ENCODE data around the gene APBA1. TPM values are rescaled to one million over a fixed set of nuclear protein-coding genes. Genes with fewer than 3 reads are reported as not detected.

The APBA1 gene
- total RNA-seq, 1 experiment from 2014 or later: not detected

DNA sequence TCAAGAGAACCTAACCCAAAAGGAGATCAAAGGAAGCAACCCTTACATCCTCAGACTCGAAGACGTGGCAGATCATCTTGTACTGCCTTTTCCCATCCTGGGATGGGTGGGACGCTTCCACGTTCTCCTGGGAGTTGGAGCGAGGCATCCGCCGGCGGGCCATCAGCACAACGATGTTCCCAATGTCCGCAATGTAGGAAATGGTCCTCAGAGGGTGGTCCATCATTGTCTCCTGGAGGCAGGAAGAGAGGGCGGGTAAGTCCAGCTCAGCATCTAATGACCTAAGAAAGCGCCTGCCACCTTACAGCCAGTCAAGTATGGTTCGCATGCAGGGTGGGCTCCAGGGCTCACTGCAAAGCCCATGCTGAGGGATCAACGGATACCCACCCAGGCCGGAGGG is 216.0 kb downstream of the APBA1 start:
- Histone ChIP-seq H3K9me3 (ENCODE audit: low read length) (no peaks in the 10 kb centered on the region), H3K27ac (ENCODE audit: low read length) (no peak overlapping the region), H3K9ac (ENCODE audit: low read length) (no peak overlapping the region), H3K27me3 (ENCODE audit: low read length) (no peaks in the 10 kb centered on the region), H3K4me2 (ENCODE audit: low read depth, low read length, poor library complexity, severe bottlenecking) (no peak overlapping the region), H3K4me1 (ENCODE audit: low read length) (no peaks in the 10 kb centered on the region), H4K20me1 (ENCODE audit: insufficient read depth, low read depth, low read length) (no peaks in the 10 kb centered on the region), H3K36me3 (ENCODE audit: insufficient read depth, low read length) (no peaks in the 10 kb centered on the region), H3K9me2 (replicated peaks; ENCODE audit: insufficient read depth, low read length) (no peaks in the 10 kb centered on the region), H3K4me3 (ENCODE audit: low read length) (no peak overlapping the region), H3K79me2 (ENCODE audit: low read length) (no peaks in the 10 kb centered on the region), H2AFZ (ENCODE audit: low read length) (no peak overlapping the region)
- no peak for DNase-seq

DNA sequence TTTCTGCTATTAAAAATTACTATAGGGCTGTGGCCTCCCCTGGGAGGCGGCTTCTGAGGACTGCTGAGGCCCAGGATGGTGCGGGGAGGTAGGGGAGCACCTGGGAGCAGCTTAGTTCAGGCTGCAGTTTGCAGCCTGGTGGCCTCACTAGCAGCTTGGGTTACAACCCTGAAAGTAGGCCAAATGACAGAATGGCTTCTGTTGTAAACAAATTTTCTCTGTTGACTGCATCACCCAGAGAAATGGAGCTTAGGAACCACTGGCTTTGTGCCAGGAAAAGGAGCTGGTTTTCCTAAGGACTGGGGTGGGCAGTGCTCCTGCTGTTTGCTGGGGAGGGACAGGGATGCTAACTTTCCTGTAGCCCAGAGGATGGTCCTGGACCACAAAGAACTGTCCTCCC is 216.9 kb downstream of the APBA1 start:
- Histone ChIP-seq H4K20me1 (ENCODE audit: insufficient read depth, low read depth, low read length) (no peaks in the 10 kb centered on the region), H3K4me3 (ENCODE audit: low read length) (no peak overlapping the region), H3K4me2 (ENCODE audit: low read depth, low read length, poor library complexity, severe bottlenecking) (no peak overlapping the region), H3K27ac (ENCODE audit: low read length) (no peak overlapping the region), H2AFZ (ENCODE audit: low read length) (no peak overlapping the region), H3K9me2 (replicated peaks; ENCODE audit: insufficient read depth, low read length) (no peaks in the 10 kb centered on the region), H3K4me1 (ENCODE audit: low read length) (no peaks in the 10 kb centered on the region), H3K79me2 (ENCODE audit: low read length) (no peaks in the 10 kb centered on the region), H3K9me3 (ENCODE audit: low read length) (no peaks in the 10 kb centered on the region), H3K27me3 (ENCODE audit: low read length) (no peaks in the 10 kb centered on the region), H3K9ac (ENCODE audit: low read length) (no peak overlapping the region), H3K36me3 (ENCODE audit: insufficient read depth, low read length) (no peaks in the 10 kb centered on the region)
- DNase-seq: no peak

DNA sequence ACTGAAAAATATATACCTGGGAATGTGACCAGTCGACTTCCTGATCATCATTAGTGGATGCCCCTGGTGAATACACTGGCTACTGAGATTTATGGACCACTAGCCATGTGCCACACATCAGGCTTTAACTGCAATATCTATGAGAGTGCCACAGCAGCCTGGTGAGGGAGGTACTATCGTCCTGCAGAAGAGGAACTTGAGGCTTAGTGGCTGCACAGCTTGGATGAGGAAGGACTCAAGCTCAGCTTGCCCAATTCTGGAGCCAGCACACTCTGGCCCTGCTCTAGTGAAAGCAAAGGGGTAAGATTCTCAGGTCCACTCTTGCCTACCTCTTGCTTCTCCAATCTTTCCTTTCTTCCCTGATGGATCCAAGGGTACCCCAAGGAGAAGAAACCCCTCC is 217.8 kb downstream of the APBA1 start:
- H2AFZ ChIP-seq (ENCODE audit: low read length): no peak overlapping the region

DNA sequence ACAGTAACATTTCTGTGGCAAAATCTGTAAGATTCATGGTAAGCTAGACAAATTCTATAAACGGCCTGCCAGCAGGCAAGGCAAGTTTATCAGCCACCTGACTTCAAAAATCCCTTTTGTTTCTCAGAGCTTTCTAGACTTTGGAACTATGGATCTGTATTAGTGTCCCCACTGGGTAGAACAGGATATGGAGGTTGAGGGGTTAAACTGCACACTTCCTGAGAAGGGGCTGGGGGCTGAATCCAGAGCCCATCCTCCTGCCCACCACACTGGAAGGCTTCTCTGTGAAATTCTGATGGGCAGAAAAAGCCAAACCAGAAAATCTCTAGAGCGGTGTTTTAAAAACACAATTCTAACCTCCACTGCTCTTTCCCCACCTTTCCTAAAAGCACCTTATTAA is 218.4 kb downstream of the APBA1 start:
- H3K36me3 ChIP-seq (ENCODE audit: insufficient read depth, low read length): no peaks in the 10 kb centered on the region
- H2AFZ ChIP-seq (ENCODE audit: low read length): no peak overlapping the region
- no peak for DNase-seq
- no peak overlapping the region for H3K4me3 ChIP-seq (ENCODE audit: low read length)
- H3K9ac ChIP-seq (ENCODE audit: low read length): no peak overlapping the region
- no peak overlapping the region for H3K27ac ChIP-seq (ENCODE audit: low read length)
- H3K27me3 ChIP-seq (ENCODE audit: low read length): no peaks in the 10 kb centered on the region
- H3K9me2 ChIP-seq (replicated peaks; ENCODE audit: insufficient read depth, low read length): no peaks in the 10 kb centered on the region
- H4K20me1 ChIP-seq (ENCODE audit: insufficient read depth, low read depth, low read length): no peaks in the 10 kb centered on the region
- no peaks in the 10 kb centered on the region for H3K79me2 ChIP-seq (ENCODE audit: low read length)
- H3K4me2 ChIP-seq (ENCODE audit: low read depth, low read length, poor library complexity, severe bottlenecking): no peak overlapping the region
- H3K9me3 ChIP-seq (ENCODE audit: low read length): no peaks in the 10 kb centered on the region
- no peaks in the 10 kb centered on the region for H3K4me1 ChIP-seq (ENCODE audit: low read length)

More for the DNA sequence above, 217.8 kb downstream of the APBA1 start:
- Histone ChIP-seq H3K27ac (ENCODE audit: low read length) (no peak overlapping the region), H3K9me3 (ENCODE audit: low read length) (no peaks in the 10 kb centered on the region), H3K79me2 (ENCODE audit: low read length) (no peaks in the 10 kb centered on the region), H3K9me2 (replicated peaks; ENCODE audit: insufficient read depth, low read length) (no peaks in the 10 kb centered on the region), H4K20me1 (ENCODE audit: insufficient read depth, low read depth, low read length) (no peaks in the 10 kb centered on the region), H3K9ac (ENCODE audit: low read length) (no peak overlapping the region), H3K4me3 (ENCODE audit: low read length) (no peak overlapping the region), H3K27me3 (ENCODE audit: low read length) (no peaks in the 10 kb centered on the region), H3K36me3 (ENCODE audit: insufficient read depth, low read length) (no peaks in the 10 kb centered on the region), H3K4me2 (ENCODE audit: low read depth, low read length, poor library complexity, severe bottlenecking) (no peak overlapping the region), H3K4me1 (ENCODE audit: low read length) (no peaks in the 10 kb centered on the region)
- no peak for DNase-seq

DNA sequence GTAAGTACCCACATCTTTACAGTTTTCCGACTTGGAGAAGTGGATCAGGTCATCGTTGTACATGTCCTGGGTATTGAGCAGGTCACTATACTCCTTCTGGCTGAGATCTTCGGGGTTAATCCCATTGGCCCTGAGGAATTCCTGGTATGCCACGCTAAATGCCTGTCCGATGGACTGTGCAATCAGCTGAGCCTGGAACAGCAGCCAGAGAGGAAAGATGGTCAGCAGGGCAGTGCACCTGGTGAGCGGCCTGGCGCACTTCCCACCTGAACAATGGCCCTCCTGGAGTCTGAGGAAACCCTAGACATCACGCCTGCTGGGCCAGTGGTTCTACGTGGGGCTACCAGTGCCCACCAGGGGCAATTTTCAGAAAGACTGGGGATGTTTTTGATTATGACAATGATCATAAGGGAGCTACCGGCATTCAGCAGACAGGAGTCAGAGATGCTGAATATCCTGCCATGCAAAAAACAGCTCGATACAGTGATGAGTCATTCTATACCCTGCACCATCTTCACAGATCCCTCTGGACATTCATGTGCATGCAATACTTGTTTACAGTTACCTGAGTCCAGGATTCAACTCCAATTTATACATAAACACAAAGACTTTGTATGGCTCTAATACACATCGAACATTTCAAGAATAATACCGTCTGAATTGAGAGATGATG is 219.9 kb downstream of the APBA1 start:
- Histone ChIP-seq H3K4me2 (ENCODE audit: low read depth, low read length, poor library complexity, severe bottlenecking) (no peak overlapping the region), H3K9me3 (ENCODE audit: low read length) (no peaks in the 10 kb centered on the region), H3K9me2 (replicated peaks; ENCODE audit: insufficient read depth, low read length) (no peaks in the 10 kb centered on the region), H3K79me2 (ENCODE audit: low read length) (no peaks in the 10 kb centered on the region), H3K36me3 (ENCODE audit: insufficient read depth, low read length) (no peaks in the 10 kb centered on the region), H3K27me3 (ENCODE audit: low read length) (no peaks in the 10 kb centered on the region), H3K4me1 (ENCODE audit: low read length) (no peaks in the 10 kb centered on the region), H3K27ac (ENCODE audit: low read length) (no peak overlapping the region), H2AFZ (ENCODE audit: low read length) (no peak overlapping the region), H3K9ac (ENCODE audit: low read length) (no peak overlapping the region), H4K20me1 (ENCODE audit: insufficient read depth, low read depth, low read length) (no peaks in the 10 kb centered on the region), H3K4me3 (ENCODE audit: low read length) (no peak overlapping the region)
- no peak for DNase-seq

DNA sequence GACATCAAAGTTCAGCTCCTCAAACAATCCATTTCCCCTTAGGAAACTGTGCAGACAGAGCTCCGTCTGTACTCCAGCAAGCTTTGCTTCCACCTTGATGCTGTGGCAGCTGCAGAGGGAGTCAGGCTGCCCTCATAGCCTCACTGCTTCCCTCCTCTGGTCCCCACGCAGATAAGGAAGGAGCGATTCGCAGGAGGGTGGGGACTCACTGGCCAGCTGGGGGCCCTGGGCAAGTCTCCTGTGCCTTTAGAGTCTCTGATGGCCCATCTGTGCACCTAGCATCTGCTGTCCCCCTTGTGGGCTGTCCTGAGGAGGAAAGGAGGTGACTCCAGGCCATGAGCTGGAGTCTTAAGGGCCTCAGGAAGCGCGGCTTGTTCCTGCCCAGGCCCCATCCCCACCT is 225.7 kb downstream of the APBA1 start:
- no peaks in the 10 kb centered on the region for H3K9me3 ChIP-seq (ENCODE audit: low read length)
- H2AFZ ChIP-seq (ENCODE audit: low read length): no peak overlapping the region
- no peaks in the 10 kb centered on the region for H3K79me2 ChIP-seq (ENCODE audit: low read length)
- no peak overlapping the region for H3K27ac ChIP-seq (ENCODE audit: low read length)
- H3K27me3 ChIP-seq (ENCODE audit: low read length): no peaks in the 10 kb centered on the region
- H3K4me2 ChIP-seq (ENCODE audit: low read depth, low read length, poor library complexity, severe bottlenecking): no peak overlapping the region
- no peaks in the 10 kb centered on the region for H4K20me1 ChIP-seq (ENCODE audit: insufficient read depth, low read depth, low read length)
- H3K9ac ChIP-seq (ENCODE audit: low read length): no peak overlapping the region
- no peaks in the 10 kb centered on the region for H3K4me1 ChIP-seq (ENCODE audit: low read length)
- no peaks in the 10 kb centered on the region for H3K36me3 ChIP-seq (ENCODE audit: insufficient read depth, low read length)
- DNase-seq: no peak
- H3K4me3 ChIP-seq (ENCODE audit: low read length): no peak overlapping the region
- H3K9me2 ChIP-seq (replicated peaks; ENCODE audit: insufficient read depth, low read length): no peaks in the 10 kb centered on the region

DNA sequence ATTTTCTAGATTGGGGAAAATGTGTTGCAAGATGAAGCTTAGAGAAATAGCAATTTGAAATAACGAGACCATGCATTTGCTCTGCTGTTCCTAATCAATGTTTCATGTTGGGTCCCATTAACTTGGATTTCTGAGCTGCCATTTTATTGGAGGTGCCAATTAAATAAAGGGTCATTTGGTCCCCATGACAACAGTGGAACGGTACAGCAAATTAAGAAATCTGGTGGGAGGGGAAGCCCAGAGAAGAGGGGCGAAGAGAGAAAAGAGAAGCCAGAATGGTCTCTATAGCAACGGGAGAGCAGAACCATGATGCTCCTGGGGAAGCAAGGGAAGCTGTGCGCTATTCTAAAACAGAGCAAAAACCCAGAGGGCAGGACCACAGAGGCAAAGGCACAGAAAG is 226.9 kb downstream of the APBA1 start:
- Histone ChIP-seq H3K9ac (ENCODE audit: low read length) (no peak overlapping the region), H3K4me2 (ENCODE audit: low read depth, low read length, poor library complexity, severe bottlenecking) (no peak overlapping the region), H3K79me2 (ENCODE audit: low read length) (no peaks in the 10 kb centered on the region), H2AFZ (ENCODE audit: low read length) (no peak overlapping the region), H4K20me1 (ENCODE audit: insufficient read depth, low read depth, low read length) (no peaks in the 10 kb centered on the region), H3K9me3 (ENCODE audit: low read length) (no peaks in the 10 kb centered on the region), H3K36me3 (ENCODE audit: insufficient read depth, low read length) (no peaks in the 10 kb centered on the region), H3K27ac (ENCODE audit: low read length) (no peak overlapping the region), H3K4me3 (ENCODE audit: low read length) (no peak overlapping the region), H3K27me3 (ENCODE audit: low read length) (no peaks in the 10 kb centered on the region), H3K9me2 (replicated peaks; ENCODE audit: insufficient read depth, low read length) (no peaks in the 10 kb centered on the region), H3K4me1 (ENCODE audit: low read length) (no peaks in the 10 kb centered on the region)
- no peak for DNase-seq

DNA sequence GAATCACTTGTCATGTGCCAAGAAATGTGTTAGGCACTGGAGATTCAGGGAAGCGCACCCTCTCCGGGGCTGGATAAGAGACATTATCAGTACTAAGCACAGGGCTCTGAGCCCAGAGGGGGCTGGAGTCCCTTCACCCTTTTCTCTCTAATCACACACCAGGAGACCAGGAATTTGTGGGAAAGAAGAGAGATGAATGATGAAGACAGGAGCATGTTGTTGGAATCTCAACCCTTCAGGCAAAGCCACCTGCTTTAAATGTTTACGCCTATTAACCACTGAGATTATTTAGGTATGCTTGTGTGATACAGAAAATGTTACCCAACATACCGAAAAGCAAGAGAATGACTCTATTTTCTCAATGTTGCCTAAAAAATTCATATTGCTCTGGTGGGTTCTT is 227.4 kb downstream of the APBA1 start:
- Histone ChIP-seq H3K9me2 (replicated peaks; ENCODE audit: insufficient read depth, low read length) (no peaks in the 10 kb centered on the region), H4K20me1 (ENCODE audit: insufficient read depth, low read depth, low read length) (no peaks in the 10 kb centered on the region), H3K4me1 (ENCODE audit: low read length) (no peaks in the 10 kb centered on the region), H3K36me3 (ENCODE audit: insufficient read depth, low read length) (no peaks in the 10 kb centered on the region), H2AFZ (ENCODE audit: low read length) (no peak overlapping the region), H3K27ac (ENCODE audit: low read length) (no peak overlapping the region), H3K79me2 (ENCODE audit: low read length) (no peaks in the 10 kb centered on the region), H3K9ac (ENCODE audit: low read length) (no peak overlapping the region), H3K9me3 (ENCODE audit: low read length) (no peaks in the 10 kb centered on the region), H3K27me3 (ENCODE audit: low read length) (no peaks in the 10 kb centered on the region), H3K4me2 (ENCODE audit: low read depth, low read length, poor library complexity, severe bottlenecking) (no peak overlapping the region), H3K4me3 (ENCODE audit: low read length) (no peak overlapping the region)
- DNase-seq: no peak

DNA sequence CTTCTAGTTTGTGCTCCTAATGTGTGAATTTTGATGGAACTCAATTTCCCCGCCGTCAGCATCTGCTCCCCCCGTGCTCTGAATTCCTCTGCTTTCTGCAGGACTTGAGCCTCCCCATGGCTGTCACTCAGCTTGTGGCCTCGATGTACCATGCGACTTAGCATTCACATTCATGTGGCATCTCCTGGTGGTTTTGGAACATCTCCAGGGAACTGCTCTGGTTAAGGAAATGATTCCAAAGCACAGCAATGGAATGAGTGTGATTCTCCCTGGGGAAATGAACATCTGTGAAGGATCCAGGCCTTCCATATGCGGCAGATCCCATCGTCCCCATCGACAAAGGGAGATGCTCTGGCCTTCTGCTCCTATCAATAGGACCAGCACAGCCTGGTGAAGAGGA is 228.2 kb downstream of the APBA1 start:
- Histone ChIP-seq H3K4me2 (ENCODE audit: low read depth, low read length, poor library complexity, severe bottlenecking) (no peak overlapping the region), H4K20me1 (ENCODE audit: insufficient read depth, low read depth, low read length) (no peaks in the 10 kb centered on the region), H3K9me3 (ENCODE audit: low read length) (no peaks in the 10 kb centered on the region), H2AFZ (ENCODE audit: low read length) (no peak overlapping the region), H3K27ac (ENCODE audit: low read length) (no peak overlapping the region), H3K36me3 (ENCODE audit: insufficient read depth, low read length) (no peaks in the 10 kb centered on the region), H3K4me3 (ENCODE audit: low read length) (no peak overlapping the region), H3K27me3 (ENCODE audit: low read length) (no peaks in the 10 kb centered on the region), H3K4me1 (ENCODE audit: low read length) (no peaks in the 10 kb centered on the region), H3K79me2 (ENCODE audit: low read length) (no peaks in the 10 kb centered on the region), H3K9ac (ENCODE audit: low read length) (no peak overlapping the region), H3K9me2 (replicated peaks; ENCODE audit: insufficient read depth, low read length) (no peaks in the 10 kb centered on the region)
- no peak for DNase-seq

Data from Karpas-422 (cell line).